K562 (cell line): Measurements from ENCODE around the gene EPB41L2. TPM values are rescaled to one million over a fixed set of nuclear protein-coding genes. Genes with fewer than 3 reads are reported as not detected.

Experiments
- ATAC-seq: fragments of 200-7000 bp; cut with Tn5 transposase; 3 replicates; pipeline ENCODE4 v1.9.1; 2020; ENCODE audit warnings: moderate library complexity
- BruUV-seq: library from RNA; stranded (reverse); fragments of 400-500 nt; replicated peaks from 2 replicates; lab custom pipeline; 2021; lab: Mats Ljungman, UMichigan
- CTCF ChIA-PET: fragments of 300-600 bp; formaldehyde crosslinking; extraction: SDS; loops from one replicate; lab custom pipeline; 2021; ENCODE audit warnings: low intra/inter-chr PET ratio; lab: Yijun Ruan, JAX
- POLR2A ChIA-PET: fragments of 300-600, 350-650 bp; sonication (Branson Sonifier 250); formaldehyde crosslinking; extraction: SDS; loops from one replicate; lab custom pipeline; 2021; ENCODE audit warnings: antibody characterized with exemption, inconsistent platforms; lab: Yijun Ruan, JAX
- DNase-seq, 4 experiments: peaks; one replicate each; pipeline versions ENCODE4 v3.0.0 to v3.0.0-alpha.2; 2011 to 2018; ENCODE audit warnings: low spot score in 3 of 4, mixed read lengths in 3 of 4; ENCODE audit errors: extremely low read depth in 1 of 4
- FAIRE-seq: peaks from 2 replicates; lab custom pipeline; 2011; peaks lifted over from hg19 to GRCh38; lab: Jason Lieb, UNC
- H2AFZ ChIP-seq: 2 replicates; pipeline ENCODE4 v1.6.0; 2011; ENCODE audit warnings: low read depth, low read length, control low read depth, inconsistent platforms
- H3K27ac ChIP-seq: fragments of 200-600 bp; 3 replicates; pipeline ENCODE4 v1.8.0; 2011; ENCODE audit warnings: low read depth, mild to moderate bottlenecking, control low read depth, inconsistent platforms, low read length, moderate library complexity, mixed read lengths; ENCODE audit errors: extremely low read depth
- H3K27me3 ChIP-seq, 2 experiments: fragments of 300-600 bp in 1 of 2; 2 replicates in 1 of 2; 3 replicates in 1 of 2; pipeline versions ENCODE4 v1.6.0 to v1.8.0; 2011; ENCODE audit warnings: inconsistent platforms in 2 of 2, low read length in 2 of 2, mild to moderate bottlenecking in 1 of 2, mixed read lengths in 1 of 2, moderate library complexity in 1 of 2; ENCODE audit not compliant: control insufficient read depth in 2 of 2, insufficient read depth in 2 of 2
- H3K36me3 ChIP-seq: fragments of 300-600 bp; 3 replicates; pipeline ENCODE4 v1.8.0; 2011; ENCODE audit warnings: mild to moderate bottlenecking, low read length, inconsistent platforms; ENCODE audit not compliant: control insufficient read depth, insufficient read depth
- H3K4me1 ChIP-seq, 2 experiments: fragments of 200-600 bp in 1 of 2; replicated peaks in 1 of 2; 2 replicates in 1 of 2; 3 replicates in 1 of 2; pipeline versions ENCODE4 v1.5.1 to v1.8.0; 2011; ENCODE audit warnings: inconsistent platforms in 2 of 2, low read length in 2 of 2, mild to moderate bottlenecking in 1 of 2, mixed read lengths in 1 of 2, moderate library complexity in 1 of 2; ENCODE audit not compliant: control insufficient read depth in 2 of 2, insufficient read depth in 2 of 2
- H3K4me2 ChIP-seq: 2 replicates; pipeline ENCODE4 v1.6.1; 2011; ENCODE audit warnings: low read length, control low read depth, inconsistent platforms, mixed read lengths; ENCODE audit not compliant: insufficient read depth
- H3K4me3 ChIP-seq: fragments of 200-600 bp; sonication (generic), shearing (Covaris generic); 2 replicates; pipeline ENCODE4 v1.5.1; 2016; ENCODE audit warnings: control low read depth, inconsistent platforms
- H3K79me2 ChIP-seq: fragments of 200-600 bp; 3 replicates; pipeline ENCODE4 v1.8.0; 2011; ENCODE audit warnings: low read length, inconsistent platforms; ENCODE audit not compliant: control insufficient read depth, insufficient read depth
- H3K9ac ChIP-seq, 2 experiments: 2 replicates each; pipeline versions ENCODE4 v1.6.0 to v1.6.1; 2011; ENCODE audit warnings: low read depth in 2 of 2, low read length in 2 of 2, control low read depth in 1 of 2, inconsistent platforms in 1 of 2, mild to moderate bottlenecking in 1 of 2, mixed read lengths in 1 of 2; ENCODE audit not compliant: insufficient read depth in 1 of 2
- H3K9me1 ChIP-seq: one replicate; pipeline ENCODE4 v1.6.0; 2011; ENCODE audit warnings: inconsistent platforms, mild to moderate bottlenecking, low read length, moderate library complexity; ENCODE audit not compliant: control insufficient read depth, insufficient read depth
- H3K9me3 ChIP-seq: replicated peaks from 2 replicates; pipeline ENCODE4 v1.5.1; 2011; ENCODE audit warnings: low read depth, low read length, inconsistent platforms; ENCODE audit not compliant: control insufficient read depth, insufficient read depth
- H4K20me1 ChIP-seq: replicated peaks from 2 replicates; pipeline ENCODE4 v1.6.1; 2011; ENCODE audit warnings: low read length, inconsistent platforms, mixed read lengths; ENCODE audit not compliant: control insufficient read depth, insufficient read depth
- ATF6 ChIP-seq: sonication (generic); formaldehyde crosslinking; IDR thresholded peaks from 2 replicates; pipeline ENCODE4 v1.4.0; 2020; ENCODE audit warnings: mild to moderate bottlenecking, missing genetic modification reagents
- BHLHE40 ChIP-seq: IDR thresholded peaks from 2 replicates; pipeline ENCODE4 v1.6.1; 2011; ENCODE audit warnings: low read length, improper control_type of control experiment
- CAMTA2 ChIP-seq: fragments of 250-450 bp; sonication (Bioruptor Pico); conservative IDR thresholded peaks from 2 replicates; pipeline ENCODE4 v1.5.1; 2022
- HMGXB4 ChIP-seq: sonication (generic); formaldehyde crosslinking; IDR thresholded peaks from 2 replicates; pipeline ENCODE4 v1.8.1; 2023; ENCODE audit warnings: mild to moderate bottlenecking, missing genetic modification reagents
- MIER1 ChIP-seq: fragments of 450-650 bp; IDR thresholded peaks from 2 replicates; pipeline ENCODE4 v1.6.1; 2016; ENCODE audit warnings: antibody characterized with exemption, mild to moderate bottlenecking, low read depth
- PHF8 ChIP-seq: fragments of 200-600 bp; sonication (generic); IDR thresholded peaks from 2 replicates; pipeline ENCODE4 v1.6.1; 2012; ENCODE audit warnings: mixed run types, mild to moderate bottlenecking, inconsistent platforms, low read length, moderate library complexity, borderline replicate concordance
- SMAD1 ChIP-seq: fragments of 150-350 bp; IDR thresholded peaks from 2 replicates; pipeline ENCODE4 v1.6.1; 2014; ENCODE audit warnings: low read length, low read depth; ENCODE audit not compliant: partially characterized antibody
- TARDBP ChIP-seq: fragments of 450-650 bp; IDR thresholded peaks from 2 replicates; pipeline ENCODE4 v1.6.1; 2016
- VEZF1 ChIP-seq: fragments of 200-800 bp; sonication (Bioruptor generic); IDR thresholded peaks from 2 replicates; pipeline ENCODE4 v1.6.1; 2017; ENCODE audit warnings: missing genetic modification characterization, missing compliant biosample characterization
- ZNF696 ChIP-seq: fragments of 250-450 bp; sonication (Bioruptor Pico); conservative IDR thresholded peaks from 2 replicates; pipeline ENCODE4 v1.4.0; 2020; ENCODE audit warnings: mild to moderate bottlenecking, moderate library complexity
- ZNF75A ChIP-seq: fragments of 450-650 bp; formaldehyde crosslinking; IDR thresholded peaks from 2 replicates; pipeline ENCODE4 v1.4.0; 2020; ENCODE audit warnings: mild to moderate bottlenecking
- WGBS: fragments of 100-300 bp; shearing (Covaris generic); methylation state at CpG from one replicate; pipeline ENCODE4 v1.1.6; 2016; ENCODE audit warnings: low coverage, mixed read lengths; ENCODE audit not compliant: insufficient coverage; ENCODE audit errors: missing lambda C conversion rate; 5-methylcytosine and 5-hydroxymethylcytosine counted together
- in situ Hi-C: fragments of 300-500 bp; cut with MboI; formaldehyde crosslinking; loops from 4 replicates; pipeline ENCODE4 v1.15.0; 2018; ENCODE audit warnings: inconsistent platforms, mixed read lengths
- intact Hi-C: fragments of 100-400 bp; cut with micrococcal nuclease; formaldehyde crosslinking; loops from 2 replicates; pipeline ENCODE4 v1.14.2; 2022
- polyA plus RNA-seq, 8 experiments: library from polyadenylated mRNA; depleted of rRNA in 4 of 8; stranded (reverse) in 5 of 8; unstranded in 3 of 8; fragments of >200 nt; fragmentation: Nextera tagmentation in 2 of 8; fragmentation: Illumina TruSeq in 1 of 8; extraction: Ambion mirVana in 2 of 8; extraction: Trizol in 1 of 8; gene quantifications; 2 replicates each; pipeline versions ENCODE4 v1.2.1 to v1.2.3, GENCODE V29; 2011 to 2014; ENCODE audit warnings: inconsistent platforms in 1 of 8, missing spikeins in 1 of 8
- total RNA-seq, 7 experiments: library from RNA; depleted of rRNA in 6 of 7; stranded (reverse); fragments of >200 nt in 6 of 7; fragmentation: Illumina TruSeq in 2 of 7; extraction: Trizol in 2 of 7; gene quantifications; 2 replicates each; pipeline versions ENCODE4 v1.2.1 to v1.2.3, GENCODE V29; 2011 to 2021; ENCODE audit warnings: low replicate concordance in 1 of 7

The EPB41L2 gene
- total and polyA plus RNA-seq, 9 of the 15 experiments (the other 6 are each of a cell fraction or from before 2014, with no cell fraction given) = 5.1 to 53.6 (median 25.0) TPM

- Histone ChIP-seq H3K9me1 (no peaks in the 10 kb centered on the region), H3K9me3 (no peaks in the 10 kb centered on the region), H3K27me3 (no peaks in the 10 kb centered on the region), H3K36me3 (no peaks in the 10 kb centered on the region), H3K4me1 (peaks cover 0 to 3% of the 10 kb centered on the region in 2 experiments; a peak in 1 of 5 replicates), H3K4me2 (no peak overlapping the region), H3K79me2 (no peaks in the 10 kb centered on the region), H3K27ac (no peak overlapping the region), H4K20me1 (no peaks in the 10 kb centered on the region), H3K4me3 (no peak overlapping the region), H2AFZ (no peak overlapping the region), H3K9ac (no peak overlapping the region)
- no TSS peak for BruUV-seq
- DNase-seq = peak in 1 of 4 experiments; percentile 30
- in situ Hi-C loops (no loop called here), intact Hi-C loops (no loop called here)
- 5% methylated on average over 2 of the region's 2 CpGs for WGBS
- POLR2A ChIA-PET = interaction anchor here (1.4 kb wide), 1 partner anchor 12 kb away, joined by 4 read pairs; no protein-coding TSS in a partner anchor
- no peak for TF ChIP-seq TARDBP
- 0 out of 2 replicates have a peak, but pooled peaks have one; percentile 9 for TF ChIP-seq BHLHE40
- peak; percentile 37; the same call in 1 of the 2 replicates for TF ChIP-seq VEZF1 (CRISPR knock-in tag)
- TF ChIP-seq ZNF75A (CRISPR knock-in tag) = no peak
- CTCF ChIA-PET = no interaction called here
- FAIRE-seq = peak; percentile 54
- ATAC-seq = peak; percentile 70
Observed at GRCh38 chr6:130944486-130944885, 118.6 kb downstream of the EPB41L2 start.

- in situ Hi-C loops = no loop called here
- no peak overlapping the region for H3K4me3 ChIP-seq
- H3K9me3 ChIP-seq = no peaks in the 10 kb centered on the region
- no peak for DNase-seq
- no peaks in the 10 kb centered on the region for H4K20me1 ChIP-seq
- H3K9ac ChIP-seq = no peak overlapping the region
- intact Hi-C loops = no loop called here
- 22% methylated on average over 4 of the region's 4 CpGs for WGBS
- BruUV-seq = no TSS peak
- no peaks in the 10 kb centered on the region for H3K79me2 ChIP-seq
- no peaks in the 10 kb centered on the region for H3K36me3 ChIP-seq
- H3K27ac ChIP-seq = no peak overlapping the region
- ChIA-PET POLR2A (no interaction called here), CTCF (no interaction called here)
- H3K27me3 ChIP-seq = no peaks in the 10 kb centered on the region
- no peak overlapping the region for H2AFZ ChIP-seq
- no peak for FAIRE-seq
- no peak overlapping the region for H3K4me2 ChIP-seq
- H3K4me1 ChIP-seq = peaks cover 0 to 3% of the 10 kb centered on the region in 2 experiments; a peak in 1 of 5 replicates
- ATAC-seq = no peak
- H3K9me1 ChIP-seq = no peaks in the 10 kb centered on the region
- TF ChIP-seq ZNF696 (no peak), HMGXB4 (CRISPR knock-in tag) (no peak), SMAD1 (no peak), ATF6 (CRISPR knock-in tag) (no peak), MIER1 (no peak), PHF8 (no peak), CAMTA2 (CRISPR knock-in tag) (no peak)
Observed at GRCh38 chr6:130943738-130944137, 119.3 kb downstream of the EPB41L2 start.
